Nephron (organoid): ENCODE data around the gene FAM118B.

ENCODE experiments used
- H3K27ac Mint-ChIP-seq, 3 experiments: 2 replicates each; pipeline ENCODE4 v1.8.0; 2020; ENCODE audit warnings: mixed read lengths in 3 of 3, mild to moderate bottlenecking in 2 of 3, moderate library complexity in 1 of 3
- H3K27me3 Mint-ChIP-seq: 2 replicates; pipeline ENCODE4 v1.8.0; 2021; ENCODE audit warnings: low read depth, mild to moderate bottlenecking, moderate library complexity, mixed read lengths
- H3K36me3 Mint-ChIP-seq: 2 replicates; pipeline ENCODE4 v1.8.0; 2020; ENCODE audit warnings: low read depth, mixed read lengths
- H3K4me1 Mint-ChIP-seq: 2 replicates; pipeline ENCODE4 v1.8.0; 2020; ENCODE audit warnings: mixed read lengths
- H3K4me3 Mint-ChIP-seq, 3 experiments: 2 replicates each; pipeline ENCODE4 v1.8.0; 2020; ENCODE audit warnings: mild to moderate bottlenecking in 3 of 3, mixed read lengths in 3 of 3, moderate library complexity in 2 of 3
- H3K9me3 Mint-ChIP-seq: 2 replicates; pipeline ENCODE4 v1.8.0; 2020; ENCODE audit warnings: mixed read lengths
- TF ChIP-seq, protein P1 (sequence below), 3 experiments: fragments of 200-600 bp; sonication (generic); IDR thresholded peaks; one replicate each; pipeline ENCODE4 v1.5.0; 2021; ENCODE audit warnings: antibody characterized with exemption in 3 of 3; ENCODE audit not compliant: unreplicated experiment in 3 of 3

Gene FAM118B

DNA sequence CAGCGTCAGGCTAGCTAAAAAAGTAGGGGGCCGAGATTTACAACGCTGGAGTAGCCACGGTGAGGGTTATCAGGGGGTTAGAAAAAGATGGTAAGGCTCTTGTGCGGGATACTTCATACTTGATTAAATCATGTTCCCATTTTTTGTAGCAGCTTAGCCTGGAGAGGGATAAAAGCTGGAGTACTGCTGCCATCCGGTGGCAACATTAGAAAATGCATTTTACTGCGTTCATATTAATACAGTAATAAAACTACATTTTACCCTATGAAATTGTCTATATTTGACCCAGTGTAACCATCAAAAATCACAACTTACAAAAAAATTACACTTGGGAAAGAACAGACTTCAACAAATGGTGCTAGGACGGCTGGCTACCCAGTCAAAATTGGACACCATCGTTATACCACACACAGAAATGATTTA lies 17.4 kb upstream of the FAM118B start:
- no peaks in the 10 kb centered on the region for H3K27me3 Mint-ChIP-seq
- H3K4me1 Mint-ChIP-seq, result peaks cover 20% of the 10 kb centered on the region
- peak overlapping the region; percentile 21 to 79 (median 67) for H3K27ac Mint-ChIP-seq
- H3K36me3 Mint-ChIP-seq, result peaks cover 78% of the 10 kb centered on the region
- TF ChIP-seq, protein P1, sequence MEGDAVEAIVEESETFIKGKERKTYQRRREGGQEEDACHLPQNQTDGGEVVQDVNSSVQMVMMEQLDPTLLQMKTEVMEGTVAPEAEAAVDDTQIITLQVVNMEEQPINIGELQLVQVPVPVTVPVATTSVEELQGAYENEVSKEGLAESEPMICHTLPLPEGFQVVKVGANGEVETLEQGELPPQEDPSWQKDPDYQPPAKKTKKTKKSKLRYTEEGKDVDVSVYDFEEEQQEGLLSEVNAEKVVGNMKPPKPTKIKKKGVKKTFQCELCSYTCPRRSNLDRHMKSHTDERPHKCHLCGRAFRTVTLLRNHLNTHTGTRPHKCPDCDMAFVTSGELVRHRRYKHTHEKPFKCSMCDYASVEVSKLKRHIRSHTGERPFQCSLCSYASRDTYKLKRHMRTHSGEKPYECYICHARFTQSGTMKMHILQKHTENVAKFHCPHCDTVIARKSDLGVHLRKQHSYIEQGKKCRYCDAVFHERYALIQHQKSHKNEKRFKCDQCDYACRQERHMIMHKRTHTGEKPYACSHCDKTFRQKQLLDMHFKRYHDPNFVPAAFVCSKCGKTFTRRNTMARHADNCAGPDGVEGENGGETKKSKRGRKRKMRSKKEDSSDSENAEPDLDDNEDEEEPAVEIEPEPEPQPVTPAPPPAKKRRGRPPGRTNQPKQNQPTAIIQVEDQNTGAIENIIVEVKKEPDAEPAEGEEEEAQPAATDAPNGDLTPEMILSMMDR (IDR thresholded peaks at IDR 0.05; ENCODE audit: unreplicated experiment in 3 of 3), result peak; percentile 74 to 84 (median 78)
- peaks cover 8% of the 10 kb centered on the region for H3K9me3 Mint-ChIP-seq
- no peak overlapping the region for H3K4me3 Mint-ChIP-seq

DNA sequence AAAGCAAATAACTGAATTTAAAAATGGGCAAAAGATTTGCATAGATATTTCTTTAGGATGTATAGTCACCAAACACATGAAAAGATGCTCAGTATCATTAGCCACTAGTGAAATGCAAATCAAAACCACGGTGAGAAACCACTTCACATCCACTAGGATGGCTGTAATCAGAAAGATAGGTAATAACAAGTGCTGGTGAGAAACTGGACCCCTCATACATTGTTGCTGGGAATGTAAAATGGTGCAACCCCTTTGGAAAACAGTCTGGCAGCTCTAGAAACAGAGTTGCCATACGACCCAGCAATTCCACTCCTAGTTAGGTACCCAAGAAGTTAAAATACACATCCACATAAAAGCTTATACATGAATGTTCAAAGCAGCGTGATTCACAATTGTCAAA lies 16.5 kb upstream of the FAM118B start:
- Mint-ChIP-seq H3K4me3 (no peak overlapping the region), H3K27ac (no peak overlapping the region), H3K9me3 (peaks cover 8% of the 10 kb centered on the region), H3K36me3 (peaks cover 85% of the 10 kb centered on the region), H3K27me3 (no peaks in the 10 kb centered on the region), H3K4me1 (peaks cover 20% of the 10 kb centered on the region)
- TF ChIP-seq, protein P1 (IDR thresholded peaks at IDR 0.05; ENCODE audit: unreplicated experiment in 3 of 3), result no peak

DNA sequence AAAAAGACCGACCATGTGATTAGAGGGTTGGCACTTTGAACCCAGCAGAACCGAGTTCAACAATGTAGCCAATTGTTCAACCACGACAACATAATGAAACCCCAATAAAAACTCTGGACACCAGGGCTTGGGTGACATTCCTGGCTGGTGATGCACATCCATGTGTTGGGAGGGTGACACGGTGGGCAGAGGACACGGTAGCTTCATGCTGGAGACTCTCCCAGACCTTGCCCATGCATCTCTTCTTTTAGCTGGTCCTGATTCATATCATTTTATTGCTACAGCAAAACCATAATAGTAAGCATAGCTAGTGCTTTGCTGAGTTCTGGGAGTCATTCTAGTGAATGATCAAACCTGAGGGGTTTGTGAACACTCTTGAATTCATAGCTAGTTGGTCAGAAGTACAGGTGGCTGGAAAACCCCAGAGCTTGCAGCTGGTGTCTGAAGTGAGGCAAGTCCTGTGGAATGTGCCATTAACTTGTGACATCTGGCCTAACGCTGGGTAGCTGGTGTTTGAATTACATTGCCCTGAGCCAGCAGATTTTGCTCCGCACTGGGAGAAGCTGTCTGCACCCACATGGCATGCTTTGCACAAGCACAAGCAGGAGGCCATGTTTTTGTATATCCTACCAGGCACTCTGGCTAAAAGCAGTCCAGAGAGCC lies 14.2 kb upstream of the FAM118B start:
- Mint-ChIP-seq H3K27ac (peak overlapping the region in 2 of 3 experiments; percentile 71 to 87), H3K27me3 (no peaks in the 10 kb centered on the region), H3K4me1 (peaks cover 10% of the 10 kb centered on the region), H3K4me3 (no peak overlapping the region), H3K36me3 (peaks cover 84% of the 10 kb centered on the region), H3K9me3 (peaks cover 8% of the 10 kb centered on the region)
- TF ChIP-seq, protein P1 (IDR thresholded peaks at IDR 0.05; ENCODE audit: unreplicated experiment in 3 of 3), result no peak

DNA sequence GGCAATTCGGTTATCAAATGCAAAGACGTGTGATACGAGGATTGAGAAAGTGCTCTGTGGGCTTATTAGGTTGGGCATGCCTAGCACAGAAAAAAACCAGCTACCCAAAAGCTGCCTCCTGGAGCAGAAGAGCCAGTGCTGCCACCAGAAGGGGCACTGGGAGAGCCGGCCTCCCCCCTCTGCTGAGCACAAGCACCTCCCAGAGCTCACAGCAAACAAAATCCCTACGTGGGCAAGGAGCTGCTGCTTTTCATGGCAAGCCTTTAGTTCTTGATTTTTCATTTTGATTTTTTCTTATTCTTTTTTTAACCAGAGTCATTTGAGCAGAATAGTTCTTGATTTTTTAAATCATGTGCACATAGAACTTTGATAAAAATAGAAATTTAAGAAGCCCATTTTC lies 12.9 kb upstream of the FAM118B start:
- peaks cover 8% of the 10 kb centered on the region for H3K9me3 Mint-ChIP-seq
- no peak overlapping the region for H3K27ac Mint-ChIP-seq
- H3K36me3 Mint-ChIP-seq, result peaks cover 81% of the 10 kb centered on the region
- H3K4me1 Mint-ChIP-seq, result peaks cover 7% of the 10 kb centered on the region
- no peaks in the 10 kb centered on the region for H3K27me3 Mint-ChIP-seq
- TF ChIP-seq, protein P1 (IDR thresholded peaks at IDR 0.05; ENCODE audit: unreplicated experiment in 3 of 3), result no peak
- H3K4me3 Mint-ChIP-seq, result no peak overlapping the region

DNA sequence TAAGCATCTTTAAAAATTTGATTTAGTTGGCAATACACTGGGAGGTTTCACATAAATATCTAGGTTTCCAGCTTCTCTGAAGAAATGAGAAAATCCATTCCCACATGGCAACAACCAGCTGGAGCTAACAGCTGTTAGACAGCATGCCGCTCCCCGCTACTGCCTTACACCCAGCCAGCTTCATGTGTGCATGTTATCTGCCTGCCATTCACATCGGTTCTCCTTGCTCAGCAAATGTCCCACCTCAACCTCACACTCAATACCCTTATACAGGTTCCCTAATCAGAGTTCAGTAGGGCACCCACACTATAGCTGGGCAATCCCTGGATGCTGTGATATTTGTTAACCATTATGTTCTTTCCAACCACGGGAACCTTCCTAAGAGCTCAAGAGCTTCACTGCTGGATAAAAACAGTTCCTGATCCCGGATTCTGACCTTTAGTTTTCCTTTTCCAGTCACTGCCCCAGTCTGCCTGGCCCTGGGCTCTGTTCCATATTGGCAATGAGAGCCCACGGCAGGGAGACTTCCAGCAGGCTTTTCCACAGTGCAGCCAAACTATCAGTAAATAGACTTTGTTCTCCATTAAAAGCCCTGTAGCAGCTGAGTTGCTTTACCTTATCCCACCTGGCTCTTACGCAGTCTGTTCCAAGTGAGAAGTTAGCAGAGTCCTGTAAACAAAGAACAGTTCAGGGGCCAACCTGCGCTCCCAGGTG lies 8.8 kb upstream of the FAM118B start:
- Mint-ChIP-seq H3K4me3 (no peak overlapping the region), H3K9me3 (no peaks in the 10 kb centered on the region), H3K27me3 (no peaks in the 10 kb centered on the region), H3K27ac (no peak overlapping the region), H3K36me3 (peaks cover 67% of the 10 kb centered on the region), H3K4me1 (no peaks in the 10 kb centered on the region)
- TF ChIP-seq, protein P1 (IDR thresholded peaks at IDR 0.05; ENCODE audit: unreplicated experiment in 3 of 3), result no peak
